B cell (primary cell): ENCODE measurements around the gene PRKCB. TPM values are rescaled to one million over a fixed set of nuclear protein-coding genes. Genes with fewer than 3 reads are reported as not detected.

Experiments used
- ATAC-seq: fragments of 200-7000 bp; cut with Tn5 transposase; one replicate; pipeline ENCODE4 v1.10.0; 2021; ENCODE audit warnings: low read depth, mild to moderate bottlenecking, moderate number of reproducible peaks, moderate library complexity
- CTCF ChIA-PET: fragments of 350-600 bp; sonication (Branson Sonifier 250); formaldehyde crosslinking; loops from one replicate; lab custom pipeline; 2021; ENCODE audit warnings: antibody characterized with exemption, inconsistent platforms; lab: Charles Lee
- POLR2A ChIA-PET: fragments of 350-600 bp; sonication (Branson Sonifier 250); formaldehyde crosslinking; loops from one replicate; lab custom pipeline; 2021; ENCODE audit warnings: antibody characterized with exemption; lab: Charles Lee
- DNase-seq: peaks from one replicate; pipeline ENCODE4 v3.0.0; 2013
- H2AFZ ChIP-seq: 2 replicates; pipeline ENCODE4 v1.6.1; 2012; ENCODE audit warnings: mild to moderate bottlenecking, low read depth, low read length; ENCODE audit not compliant: insufficient read depth, poor library complexity, severe bottlenecking
- H3K27ac ChIP-seq, 2 donors: 1 replicate in 1 of 2; 2 replicates in 1 of 2; pipeline ENCODE4 v1.5.1; 2012 to 2013; ENCODE audit warnings: low read length in 2 of 2, mild to moderate bottlenecking in 2 of 2, moderate library complexity in 1 of 2
- H3K27me3 ChIP-seq, 4 experiments: fragments of 200-600 bp in 1 of 4; sonication (generic) in 1 of 4; replicated peaks in 1 of 4; 1 replicate in 2 of 4; 2 replicates in 2 of 4; pipeline versions ENCODE4 v1.6.1 to v1.7.0; 2013 to 2016; ENCODE audit warnings: low read length in 3 of 4, mild to moderate bottlenecking in 2 of 4, mixed read lengths in 1 of 4, moderate library complexity in 1 of 4; ENCODE audit not compliant: insufficient read depth in 4 of 4, control insufficient read depth in 3 of 4; ENCODE audit errors: control extremely low read depth in 1 of 4
- H3K36me3 ChIP-seq, 2 experiments: replicated peaks in 1 of 2; 1 replicate in 1 of 2; 2 replicates in 1 of 2; pipeline versions ENCODE4 v1.6.1 to v1.7.1; 2013; ENCODE audit warnings: low read length in 1 of 2; ENCODE audit not compliant: insufficient read depth in 2 of 2, control insufficient read depth in 1 of 2; ENCODE audit errors: control extremely low read depth in 1 of 2, extremely low read depth in 1 of 2
- H3K4me1 ChIP-seq, 2 donors: fragments of 200-600 bp in 1 of 2; sonication (generic) in 1 of 2; 1 replicate in 1 of 2; 2 replicates in 1 of 2; pipeline versions ENCODE4 v1.5.1 to v1.6.1; 2013 to 2017; ENCODE audit warnings: low read length in 2 of 2; ENCODE audit not compliant: control insufficient read depth in 2 of 2, insufficient read depth in 2 of 2
- H3K4me2 ChIP-seq: replicated peaks from 2 replicates; pipeline ENCODE3; 2012; ENCODE audit warnings: mild to moderate bottlenecking, low read depth, low read length; ENCODE audit not compliant: poor library complexity, severe bottlenecking
- H3K4me3 ChIP-seq, 5 experiments: fragments of 200-600 bp in 1 of 5; sonication (generic) in 1 of 5; 1 replicate in 3 of 5; 2 replicates in 2 of 5; pipeline versions ENCODE4 v1.5.1 to v1.7.0; 2011 to 2016; ENCODE audit warnings: low read length in 4 of 5, mild to moderate bottlenecking in 4 of 5, low read depth in 2 of 5, control low read depth in 1 of 5, moderate library complexity in 1 of 5; ENCODE audit not compliant: insufficient read depth in 1 of 5; ENCODE audit errors: control extremely low read depth in 1 of 5, extremely low read depth in 1 of 5
- H3K79me2 ChIP-seq: fragments of 200-600 bp; sonication (generic); one replicate; pipeline ENCODE4 v1.6.0; 2016; ENCODE audit warnings: low read length; ENCODE audit not compliant: control insufficient read depth, insufficient read depth
- H3K9ac ChIP-seq: fragments of 200-600 bp; sonication (generic); 2 replicates; pipeline ENCODE4 v1.6.1; 2017; ENCODE audit warnings: mild to moderate bottlenecking, low read length, moderate library complexity
- H3K9me3 ChIP-seq, 3 donors: one replicate each; pipeline versions ENCODE4 v1.6.1 to v1.7.1; 2013; ENCODE audit warnings: low read length in 2 of 3; ENCODE audit not compliant: control insufficient read depth in 2 of 3, insufficient read depth in 1 of 3; ENCODE audit errors: control extremely low read depth in 1 of 3
- H4K20me1 ChIP-seq: 2 replicates; pipeline ENCODE4 v1.6.0; 2012; ENCODE audit warnings: mild to moderate bottlenecking, low read length; ENCODE audit not compliant: insufficient read depth, control insufficient read depth, poor library complexity, severe bottlenecking
- H3K27ac Mint-ChIP-seq: one replicate; pipeline ENCODE4 v1.8.0; 2021; ENCODE audit warnings: mixed read lengths
- H3K27me3 Mint-ChIP-seq: one replicate; pipeline ENCODE4 v1.8.0; 2021; ENCODE audit warnings: mixed read lengths
- H3K4me1 Mint-ChIP-seq: one replicate; pipeline ENCODE4 v1.8.0; 2021; ENCODE audit warnings: mixed read lengths
- H3K4me3 Mint-ChIP-seq: one replicate; pipeline ENCODE4 v1.8.0; 2021; ENCODE audit warnings: mixed read lengths
- H3K9me3 Mint-ChIP-seq: one replicate; pipeline ENCODE4 v1.8.0; 2022; ENCODE audit warnings: mixed read lengths; ENCODE audit not compliant: insufficient read depth
- EZH2 ChIP-seq: IDR thresholded peaks from 2 replicates; pipeline ENCODE4 v1.6.1; 2012; ENCODE audit warnings: borderline replicate concordance, low read depth, mild to moderate bottlenecking, moderate library complexity, low read length; ENCODE audit not compliant: insufficient read depth, poor library complexity, severe bottlenecking
- WGBS: methylation state at CpG from one replicate; pipeline ENCODE4 v1.1.5; 2013; ENCODE audit warnings: missing lambda C conversion rate; ENCODE audit not compliant: insufficient coverage; 5-methylcytosine and 5-hydroxymethylcytosine counted together
- intact Hi-C: fragments of 100-400 bp; cut with micrococcal nuclease; formaldehyde crosslinking; loops from one replicate; pipeline ENCODE4 v1.10.0; 2022
- polyA plus RNA-seq: library from polyadenylated mRNA; depleted of rRNA; stranded (reverse); fragments of >200 nt; gene quantifications from 2 replicates; pipeline ENCODE4 v1.2.3, GENCODE V29; 2012
- total RNA-seq, 2 donors: library from RNA; stranded (reverse); fragments of 120-200 nt in 1 of 2; gene quantifications; 1 replicate in 1 of 2; 2 replicates in 1 of 2; pipeline versions ENCODE4 v1.2.3 to v1.2.4, GENCODE V29; 2013 to 2022
- TF ChIP-seq, protein P1 (sequence below): fragments of 200-600 bp; IDR thresholded peaks from one replicate; pipeline ENCODE4 v1.8.0; 2022; ENCODE audit warnings: antibody characterized with exemption, mild to moderate bottlenecking

Gene PRKCB
- total and polyA plus RNA-seq, 2 donors (not counting 1 experiment from before 2014, with no cell fraction given): 106 to 373 TPM

GRCh38 chr16:23949630-23950290 is 114.0 kb downstream of the PRKCB start:
- Histone ChIP-seq H3K9ac (peak overlapping the region; percentile 42), H3K36me3 (peaks cover 0 to 27% of the 10 kb centered on the region in 2 experiments), H3K4me3 (peak overlapping the region in 2 of 5 experiments; percentile 5 to 28), H2AFZ (no peak overlapping the region), H3K79me2 (peaks cover 89% of the 10 kb centered on the region), H3K4me2 (peak overlapping the region; percentile 68), H4K20me1 (peaks cover 6% of the 10 kb centered on the region), H3K4me1 (peaks cover 96 to 98% of the 10 kb centered on the region in 2 donors), H3K9me3 (no peaks in the 10 kb centered on the region), H3K27me3 (no peaks in the 10 kb centered on the region), H3K27ac (peak overlapping the region; percentile 67 to 88)
- ChIA-PET POLR2A (interaction anchor here (0.5 to 1.5 kb wide), 6 partner anchors 10 to 114 kb away, joined by 3 to 12 read pairs (median 4); partner anchors contain the start of gene PRKCB), CTCF (interaction anchor here (0.8 to 2.2 kb wide), 8 partner anchors 9 to 146 kb away, joined by 3 to 5 read pairs (median 4); no protein-coding TSS in a partner anchor)
- DNase-seq: peak; percentile 79
- Mint-ChIP-seq H3K4me3 (peak overlapping the region; percentile 66), H3K27me3 (no peaks in the 10 kb centered on the region), H3K4me1 (peaks cover 96% of the 10 kb centered on the region), H3K9me3 (peaks cover 3% of the 10 kb centered on the region), H3K27ac (peak overlapping the region; percentile 95)
- ATAC-seq: peak; percentile 74
- no peak for TF ChIP-seq EZH2
- TF ChIP-seq, protein P1, sequence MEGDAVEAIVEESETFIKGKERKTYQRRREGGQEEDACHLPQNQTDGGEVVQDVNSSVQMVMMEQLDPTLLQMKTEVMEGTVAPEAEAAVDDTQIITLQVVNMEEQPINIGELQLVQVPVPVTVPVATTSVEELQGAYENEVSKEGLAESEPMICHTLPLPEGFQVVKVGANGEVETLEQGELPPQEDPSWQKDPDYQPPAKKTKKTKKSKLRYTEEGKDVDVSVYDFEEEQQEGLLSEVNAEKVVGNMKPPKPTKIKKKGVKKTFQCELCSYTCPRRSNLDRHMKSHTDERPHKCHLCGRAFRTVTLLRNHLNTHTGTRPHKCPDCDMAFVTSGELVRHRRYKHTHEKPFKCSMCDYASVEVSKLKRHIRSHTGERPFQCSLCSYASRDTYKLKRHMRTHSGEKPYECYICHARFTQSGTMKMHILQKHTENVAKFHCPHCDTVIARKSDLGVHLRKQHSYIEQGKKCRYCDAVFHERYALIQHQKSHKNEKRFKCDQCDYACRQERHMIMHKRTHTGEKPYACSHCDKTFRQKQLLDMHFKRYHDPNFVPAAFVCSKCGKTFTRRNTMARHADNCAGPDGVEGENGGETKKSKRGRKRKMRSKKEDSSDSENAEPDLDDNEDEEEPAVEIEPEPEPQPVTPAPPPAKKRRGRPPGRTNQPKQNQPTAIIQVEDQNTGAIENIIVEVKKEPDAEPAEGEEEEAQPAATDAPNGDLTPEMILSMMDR: no peak
- intact Hi-C loops: loop anchor here (1.0 to 5.0 kb wide), 6 partner anchors 8 to 112 kb away; partner anchors contain the start of gene PRKCB
- no CpG with 5 or more reads among the region's 5 CpGs for WGBS
